GM12891 (cell line): ENCODE results near the gene MOB3B.

Experiments used
- DNase-seq: peaks from one replicate; pipeline ENCODE4 v3.0.0; 2011; ENCODE audit warnings: low spot score; ENCODE audit not compliant: insufficient read length
- FAIRE-seq: peaks from 2 replicates; lab custom pipeline; 2011; peaks lifted over from hg19 to GRCh38; lab: Jason Lieb, UNC
- PAX5 ChIP-seq: IDR thresholded peaks from 2 replicates; pipeline ENCODE4 v1.6.1; 2011; ENCODE audit warnings: low read length, moderate library complexity, mild to moderate bottlenecking; ENCODE audit not compliant: insufficient read depth, severe bottlenecking
- POLR2A ChIP-seq: IDR thresholded peaks from 2 replicates; pipeline ENCODE4 v1.6.1; 2011; ENCODE audit warnings: low read depth, low read length, control low read depth
- POLR2AphosphoS5 ChIP-seq: IDR thresholded peaks from 2 replicates; pipeline ENCODE4 v1.6.1; 2011; ENCODE audit warnings: low read depth, low read length, control low read depth
- POU2F2 ChIP-seq: IDR thresholded peaks from 2 replicates; pipeline ENCODE4 v1.6.1; 2011; ENCODE audit warnings: low read depth, mild to moderate bottlenecking, control low read depth, low read length, moderate library complexity
- SPI1 ChIP-seq: IDR thresholded peaks from 2 replicates; pipeline ENCODE4 v1.6.1; 2011; ENCODE audit warnings: low read depth, low read length, control low read depth
- TAF1 ChIP-seq: IDR thresholded peaks from 2 replicates; pipeline ENCODE4 v1.6.1; 2011; ENCODE audit warnings: low read depth, low read length, control low read depth

Gene MOB3B

GRCh38 chr9:27361492-27361891 lies 168.1 kb downstream of the MOB3B start:
- TF ChIP-seq POU2F2, result no peak
- TF ChIP-seq PAX5, result no peak
- TF ChIP-seq POLR2AphosphoS5, result no peak
- no peak for TF ChIP-seq TAF1
- TF ChIP-seq POLR2A, result no peak
- no peak for TF ChIP-seq SPI1
- FAIRE-seq (no peak), DNase-seq (no peak)

GRCh38 chr9:27359763-27360162 lies 169.9 kb downstream of the MOB3B start:
- FAIRE-seq, result no peak

GRCh38 chr9:27358007-27358406 lies 171.6 kb downstream of the MOB3B start:
- DNase-seq, result no peak
- no peak for TF ChIP-seq PAX5
- TF ChIP-seq POLR2AphosphoS5, result no peak
- TF ChIP-seq SPI1, result no peak
- no peak for FAIRE-seq

More at GRCh38 chr9:27359763-27360162, 169.9 kb downstream of the MOB3B start:
- TF ChIP-seq PAX5 (no peak), POU2F2 (no peak), SPI1 (no peak), TAF1 (no peak), POLR2A (no peak), POLR2AphosphoS5 (no peak)
- DNase-seq, result no peak

- TF ChIP-seq POLR2A, result no peak
- no peak for TF ChIP-seq TAF1
- TF ChIP-seq PAX5, result no peak
- no peak for FAIRE-seq
These were observed 173.2 kb downstream of the MOB3B start for GRCh38 chr9:27356446-27356845.

GRCh38 chr9:27355166-27355565 lies 174.4 kb downstream of the MOB3B start:
- FAIRE-seq, result no peak
- no peak for DNase-seq

More at GRCh38 chr9:27356446-27356845, 173.2 kb downstream of the MOB3B start:
- DNase-seq, result no peak

GRCh38 chr9:27353474-27354229 lies 176.0 kb downstream of the MOB3B start:
- DNase-seq (no peak), FAIRE-seq (peak; percentile 89)
- TF ChIP-seq POU2F2 (no peak), SPI1 (no peak)

More at GRCh38 chr9:27355166-27355565, 174.4 kb downstream of the MOB3B start:
- TF ChIP-seq TAF1 (no peak), SPI1 (no peak), PAX5 (no peak), POLR2A (no peak), POU2F2 (no peak), POLR2AphosphoS5 (no peak)

GRCh38 chr9:27353166-27353473 lies 176.5 kb downstream of the MOB3B start:
- TF ChIP-seq POLR2AphosphoS5, result no peak
- no peak for TF ChIP-seq SPI1
- no peak for TF ChIP-seq POU2F2
- no peak for DNase-seq
- FAIRE-seq, result no peak

GRCh38 chr9:27352457-27353165 lies 177.0 kb downstream of the MOB3B start:
- DNase-seq (no peak), FAIRE-seq (peak; percentile 16)
- TF ChIP-seq TAF1 (no peak), POU2F2 (peak; percentile 53; the same call in 1 of the 2 replicates), POLR2A (no peak), POLR2AphosphoS5 (no peak), SPI1 (peak; percentile 94), PAX5 (no peak)

GRCh38 chr9:27351438-27351837 lies 178.2 kb downstream of the MOB3B start:
- peak; percentile 20 for FAIRE-seq
- DNase-seq, result no peak
- TF ChIP-seq POLR2A (no peak), SPI1 (no peak), TAF1 (no peak), POLR2AphosphoS5 (no peak), PAX5 (no peak), POU2F2 (no peak)
